ENCODE results near the gene TIGIT. TPM values are rescaled to one million over a fixed set of nuclear protein-coding genes. Genes with fewer than 3 reads are reported as not detected.

The TIGIT gene
- total RNA-seq, 6 experiments from 2014 or later: 0.09 to 1.2 (median 0.30) TPM

GRCh38 chr3:114284644-114285043 is 9.2 kb upstream of the TIGIT start:
- ATAC-seq (no peak), DNase-seq (no peak)
- Histone ChIP-seq H3K36me3 (no peaks in the 10 kb centered on the region), H3K4me1 (no peaks in the 10 kb centered on the region), H3K4me3 (no peak overlapping the region), H3K9me3 (no peaks in the 10 kb centered on the region), H3K27me3 (no peaks in the 10 kb centered on the region), H3K27ac (no peak overlapping the region)
- intact Hi-C loops (cut with DNase I): no loop called here
- TF ChIP-seq POLR2A (IDR thresholded peaks at IDR 0.05) (no peak), CTCF (IDR thresholded peaks at IDR 0.05) (no peak)
- 89% methylated on average over 1 of the region's 1 CpG for WGBS (ENCODE audit: insufficient coverage, low coverage, low lambda C conversion rate, missing lambda C conversion rate)

DNA sequence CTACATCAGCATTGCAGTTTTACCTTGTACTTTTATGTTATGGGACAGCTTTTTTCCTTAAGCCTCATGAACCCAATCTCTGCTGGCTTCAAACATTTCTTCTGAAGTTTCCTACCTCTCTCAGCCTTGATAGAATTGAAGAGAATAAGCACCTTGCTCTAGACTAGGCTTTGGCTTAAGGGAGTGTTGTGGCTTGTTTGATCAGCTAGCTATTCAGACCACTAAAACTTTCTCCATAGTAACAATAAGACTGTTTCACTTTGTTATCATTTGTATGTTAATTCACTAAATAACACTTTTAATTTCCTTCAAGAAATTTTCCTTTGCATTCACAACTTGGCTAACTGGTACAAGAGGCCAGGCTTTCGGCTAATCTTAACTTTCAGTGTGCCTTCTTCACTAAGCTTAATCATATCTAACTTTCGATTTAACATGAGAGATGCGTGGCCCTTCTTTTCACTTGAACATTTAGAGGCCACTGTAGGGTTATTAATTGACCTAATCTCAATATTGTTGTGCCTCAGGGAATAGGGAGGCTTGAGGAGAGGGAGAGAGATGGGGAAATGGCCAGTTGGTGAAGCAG is 8.1 kb upstream of the TIGIT start:
- ATAC-seq (no peak), DNase-seq (no peak)
- H3K36me3 ChIP-seq: no peaks in the 10 kb centered on the region
- intact Hi-C loops (cut with DNase I): no loop called here
- WGBS (ENCODE audit: insufficient coverage, low coverage, low lambda C conversion rate, missing lambda C conversion rate): 75% methylated on average over 3 of the region's 3 CpGs
- TF ChIP-seq POLR2A (IDR thresholded peaks at IDR 0.05) (no peak), CTCF (IDR thresholded peaks at IDR 0.05) (no peak)
- H3K27me3 ChIP-seq: no peaks in the 10 kb centered on the region
- H3K9me3 ChIP-seq: no peaks in the 10 kb centered on the region
- no peak overlapping the region for H3K27ac ChIP-seq
- no peak overlapping the region for H3K4me3 ChIP-seq
- no peaks in the 10 kb centered on the region for H3K4me1 ChIP-seq

GRCh38 chr3:114286266-114286665 is 7.6 kb upstream of the TIGIT start:
- intact Hi-C loops (cut with DNase I): no loop called here
- TF ChIP-seq CTCF (IDR thresholded peaks at IDR 0.05) (no peak), POLR2A (IDR thresholded peaks at IDR 0.05) (no peak)
- Histone ChIP-seq H3K36me3 (no peaks in the 10 kb centered on the region), H3K27ac (no peak overlapping the region), H3K27me3 (no peaks in the 10 kb centered on the region), H3K9me3 (no peaks in the 10 kb centered on the region), H3K4me3 (no peak overlapping the region), H3K4me1 (no peaks in the 10 kb centered on the region)
- DNase-seq (no peak), ATAC-seq (no peak)
- WGBS (ENCODE audit: insufficient coverage, low coverage, low lambda C conversion rate, missing lambda C conversion rate): 69% methylated on average over 2 of the region's 2 CpGs

DNA sequence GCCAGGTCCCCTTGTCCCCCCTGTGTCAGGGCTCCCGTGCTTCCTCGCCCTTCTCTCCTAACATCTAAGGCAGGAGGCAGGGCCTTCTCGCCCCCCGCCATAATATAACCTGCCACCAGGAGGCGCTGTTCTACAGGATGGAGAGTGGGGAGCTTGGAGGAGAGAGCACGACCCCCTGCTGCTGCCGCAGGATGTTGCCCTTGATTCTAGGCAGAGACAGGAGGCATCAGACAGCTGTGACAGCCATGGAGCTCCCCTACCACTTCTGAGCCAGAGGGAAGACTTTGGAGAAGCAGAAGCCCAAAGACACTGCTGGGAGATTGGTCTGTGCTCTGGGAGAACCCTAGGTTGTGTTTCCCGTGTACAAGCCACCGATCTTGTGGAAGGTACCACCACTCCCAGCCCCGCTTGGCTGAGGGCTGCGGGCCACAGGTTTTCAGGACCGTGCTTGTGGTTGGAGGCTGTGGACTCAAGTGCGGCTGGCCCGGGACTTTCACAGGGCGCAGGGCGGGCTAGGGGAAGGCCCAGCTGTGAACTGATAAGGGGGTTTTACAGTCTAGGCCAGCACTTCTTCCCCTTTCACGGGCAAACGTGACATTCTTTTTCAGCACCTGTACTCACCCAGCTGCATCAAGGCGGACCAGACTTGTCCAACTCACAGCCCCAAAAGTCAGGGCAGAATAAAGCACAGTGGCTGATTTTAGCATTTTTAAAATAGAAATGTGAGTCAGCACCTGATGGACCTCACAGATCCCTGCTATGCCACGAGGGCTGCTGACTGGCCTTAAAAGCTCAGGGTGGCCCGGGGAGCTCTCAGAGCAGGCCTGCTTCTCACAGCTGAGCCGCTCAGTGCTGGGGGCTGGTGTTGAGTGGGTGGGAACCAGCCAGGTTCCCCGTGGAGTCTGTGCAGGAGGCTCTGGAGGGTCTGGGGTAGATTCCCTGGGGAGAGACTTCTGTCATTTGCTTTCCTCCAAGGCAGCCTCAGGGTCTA is 2.6 kb upstream of the TIGIT start:
- Histone ChIP-seq H3K27me3 (no peaks in the 10 kb centered on the region), H3K36me3 (no peaks in the 10 kb centered on the region), H3K4me3 (no peak overlapping the region), H3K27ac (no peak overlapping the region), H3K9me3 (no peaks in the 10 kb centered on the region), H3K4me1 (no peaks in the 10 kb centered on the region)
- intact Hi-C loops (cut with DNase I): no loop called here
- TF ChIP-seq CTCF (IDR thresholded peaks at IDR 0.05): peak; percentile 57 to 64 (median 58)
- TF ChIP-seq POLR2A (IDR thresholded peaks at IDR 0.05): no peak
- WGBS (ENCODE audit: insufficient coverage, low coverage, low lambda C conversion rate, missing lambda C conversion rate): 30% methylated on average over 5 of the region's 23 CpGs
- DNase-seq (peak; percentile 51 to 62 (median 55)), ATAC-seq (peak; percentile 62 to 76 (median 69))
